Measurements from ENCODE around the gene CIROP.

The CIROP gene, protein sequence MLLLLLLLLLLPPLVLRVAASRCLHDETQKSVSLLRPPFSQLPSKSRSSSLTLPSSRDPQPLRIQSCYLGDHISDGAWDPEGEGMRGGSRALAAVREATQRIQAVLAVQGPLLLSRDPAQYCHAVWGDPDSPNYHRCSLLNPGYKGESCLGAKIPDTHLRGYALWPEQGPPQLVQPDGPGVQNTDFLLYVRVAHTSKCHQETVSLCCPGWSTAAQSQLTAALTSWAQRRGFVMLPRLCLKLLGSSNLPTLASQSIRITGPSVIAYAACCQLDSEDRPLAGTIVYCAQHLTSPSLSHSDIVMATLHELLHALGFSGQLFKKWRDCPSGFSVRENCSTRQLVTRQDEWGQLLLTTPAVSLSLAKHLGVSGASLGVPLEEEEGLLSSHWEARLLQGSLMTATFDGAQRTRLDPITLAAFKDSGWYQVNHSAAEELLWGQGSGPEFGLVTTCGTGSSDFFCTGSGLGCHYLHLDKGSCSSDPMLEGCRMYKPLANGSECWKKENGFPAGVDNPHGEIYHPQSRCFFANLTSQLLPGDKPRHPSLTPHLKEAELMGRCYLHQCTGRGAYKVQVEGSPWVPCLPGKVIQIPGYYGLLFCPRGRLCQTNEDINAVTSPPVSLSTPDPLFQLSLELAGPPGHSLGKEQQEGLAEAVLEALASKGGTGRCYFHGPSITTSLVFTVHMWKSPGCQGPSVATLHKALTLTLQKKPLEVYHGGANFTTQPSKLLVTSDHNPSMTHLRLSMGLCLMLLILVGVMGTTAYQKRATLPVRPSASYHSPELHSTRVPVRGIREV

GRCh38 chr14:23104591-23105347 is at the start of gene CIROP:
Gene CIROP (minus strand): TSS chr14:23104989. CDS start chr14:23104920, 69 bp downstream.
- no peak for DNase-seq (ENCODE audit: low read depth in 1 of 2, low spot score in 1 of 2)

DNA sequence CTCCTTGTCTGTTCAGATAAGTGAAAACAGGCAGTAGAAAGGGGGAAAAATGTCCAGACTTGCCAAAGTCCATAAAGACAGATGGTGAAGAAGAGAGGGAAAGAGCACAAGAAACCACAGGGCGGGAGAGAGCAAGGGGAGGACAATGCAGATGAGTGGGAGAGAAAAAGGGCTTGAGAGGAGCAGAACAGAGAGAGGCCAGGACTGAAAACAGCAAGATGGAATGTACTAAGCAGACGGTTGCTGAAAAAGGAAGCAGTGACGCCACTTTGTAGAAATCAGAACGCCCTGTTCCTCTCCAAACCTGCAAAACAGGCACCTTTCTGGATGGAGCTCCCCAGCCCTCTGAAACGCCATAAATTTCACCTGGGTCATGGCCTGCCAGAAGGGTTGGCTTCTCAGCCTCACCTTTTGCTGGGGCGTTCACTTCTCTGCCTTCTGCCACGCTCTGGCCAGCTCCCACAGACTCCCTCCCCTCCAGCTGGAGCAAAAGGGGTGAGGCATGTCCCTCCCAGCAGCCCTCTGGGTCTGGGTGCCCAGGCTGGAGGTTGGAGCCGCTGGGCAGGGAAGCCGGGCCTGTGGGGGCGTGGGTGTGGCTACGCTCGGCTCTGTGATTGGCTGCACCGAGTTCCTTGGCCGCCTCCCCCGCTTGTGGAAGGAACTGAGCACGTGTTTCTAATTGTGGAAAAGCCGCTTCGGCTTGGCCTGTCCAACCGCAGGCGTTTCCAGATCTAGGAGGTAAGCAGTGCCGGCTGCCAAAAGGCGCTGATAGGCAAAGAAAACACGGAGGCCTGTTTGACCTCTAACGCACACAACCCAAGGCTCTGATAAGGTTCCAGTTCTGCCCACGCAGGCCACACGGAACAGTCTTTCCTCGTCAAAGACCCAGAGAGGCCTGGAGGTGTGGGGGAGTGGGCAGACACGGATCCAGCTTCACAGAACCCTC is 49.3 kb upstream of the CIROP start:
- DNase-seq (ENCODE audit: low read depth in 1 of 2, low spot score in 1 of 2) = no peak

DNA sequence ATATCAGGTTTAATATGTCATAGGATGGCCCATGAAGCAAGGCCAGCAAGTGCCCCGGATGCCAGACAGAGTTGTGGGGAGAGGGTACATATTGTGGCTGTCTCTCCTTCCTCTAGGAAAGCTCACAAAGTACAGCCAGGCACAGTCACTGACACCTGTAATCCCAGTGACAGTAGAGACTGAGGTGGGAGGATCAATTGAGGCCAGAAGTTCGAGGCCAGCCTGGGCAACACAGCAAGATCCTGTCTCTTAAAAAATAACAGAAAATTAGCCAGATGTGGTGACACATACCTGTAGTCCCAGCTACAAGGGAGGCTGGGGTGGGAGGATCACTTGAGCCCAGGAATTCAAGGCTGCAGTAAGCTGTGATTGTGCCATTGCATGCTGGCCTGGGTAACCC is 46.6 kb upstream of the CIROP start:
- DNase-seq (ENCODE audit: low read depth in 1 of 2, low spot score in 1 of 2) = no peak

GRCh38 chr14:23149745-23150144 is 45.0 kb upstream of the CIROP start:
- no peak for DNase-seq (ENCODE audit: low read depth in 1 of 2, low spot score in 1 of 2)

DNA sequence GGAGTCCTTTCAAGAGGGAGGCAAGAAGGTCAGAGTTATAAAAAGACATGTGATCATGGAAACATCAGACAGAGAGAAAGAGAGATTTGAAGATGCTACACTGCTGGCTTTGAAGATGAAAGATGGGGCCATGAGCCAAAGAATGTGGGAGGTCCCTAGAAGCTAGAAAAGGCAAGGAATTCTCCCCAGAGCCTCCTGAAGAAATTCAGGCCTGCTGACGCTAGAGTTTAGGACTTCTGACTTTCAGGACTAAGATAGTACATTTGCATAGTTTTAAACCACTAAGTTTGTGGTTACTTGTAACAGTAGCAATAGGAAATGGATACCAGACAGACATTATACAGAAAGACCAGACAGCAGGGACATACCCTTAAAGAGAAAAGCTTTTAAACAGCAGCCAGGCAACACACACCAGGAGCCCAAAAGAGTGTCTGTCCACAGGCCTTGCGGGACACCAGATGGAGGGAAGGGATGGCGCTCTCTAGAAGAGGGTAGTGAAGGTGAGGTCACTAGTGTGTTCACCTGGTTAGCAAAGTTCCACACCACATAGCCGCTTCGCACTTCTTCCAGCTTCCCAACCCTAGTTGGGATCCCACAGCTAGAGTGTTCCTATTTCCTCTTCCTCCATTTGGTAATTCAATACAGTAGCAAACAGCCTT is 43.9 kb upstream of the CIROP start:
- DNase-seq (ENCODE audit: low read depth in 1 of 2, low spot score in 1 of 2) = no peak

GRCh38 chr14:23147676-23148075 is 42.9 kb upstream of the CIROP start:
- DNase-seq (ENCODE audit: low read depth in 1 of 2, low spot score in 1 of 2) = no peak

- no peak for DNase-seq (ENCODE audit: low read depth in 1 of 2, low spot score in 1 of 2)
These were observed 42.2 kb upstream of the CIROP start for GRCh38 chr14:23146980-23147379.

- DNase-seq (ENCODE audit: low read depth in 1 of 2, low spot score in 1 of 2) = no peak
These were observed 41.6 kb upstream of the CIROP start for GRCh38 chr14:23146351-23146910.

GRCh38 chr14:23145794-23146350 is 41.1 kb upstream of the CIROP start:
- DNase-seq (ENCODE audit: low read depth in 1 of 2, low spot score in 1 of 2) = no peak

DNA sequence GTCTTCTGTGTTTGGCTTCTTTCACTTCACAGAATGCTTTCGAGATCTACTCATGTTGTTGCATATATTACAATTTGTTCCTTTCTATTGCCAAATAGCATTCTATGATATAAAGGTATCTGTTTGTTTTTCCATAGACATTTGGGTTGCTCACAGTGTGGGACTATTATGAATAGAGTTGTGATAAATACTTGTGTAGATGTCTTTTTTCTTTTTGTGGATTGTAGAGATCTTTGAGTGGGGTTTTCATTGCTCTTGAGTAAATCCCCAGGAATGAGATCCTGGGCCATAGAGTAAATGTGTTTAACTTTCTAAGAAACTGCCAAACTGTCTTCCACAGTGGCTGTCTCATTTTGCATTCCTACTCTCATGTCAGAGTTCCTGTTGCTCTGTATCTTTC is 39.1 kb upstream of the CIROP start:
- DNase-seq (ENCODE audit: low read depth in 1 of 2, low spot score in 1 of 2) = no peak

DNA sequence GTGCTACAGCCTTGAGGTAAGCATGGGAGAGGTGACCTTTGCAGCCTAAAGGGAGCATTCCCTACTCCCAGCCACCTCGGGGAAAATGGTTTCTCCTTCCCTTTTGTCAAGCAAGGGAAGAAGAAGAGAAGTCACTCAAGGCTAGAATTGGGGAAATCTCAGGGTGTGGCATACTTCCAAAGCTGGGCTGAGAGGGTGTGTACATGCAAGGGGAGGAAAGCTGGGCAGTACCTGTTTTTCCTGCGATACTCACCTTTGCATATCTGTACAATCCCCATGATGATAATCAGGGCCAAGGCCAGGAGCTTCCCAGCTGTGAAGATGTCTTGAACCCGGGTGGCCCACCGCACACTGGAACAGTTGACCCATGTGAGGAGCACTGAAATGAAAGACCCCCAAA is 38.0 kb upstream of the CIROP start:
- no peak for DNase-seq (ENCODE audit: low read depth in 1 of 2, low spot score in 1 of 2)

- no peak for DNase-seq (ENCODE audit: low read depth in 1 of 2, low spot score in 1 of 2)
These were observed 37.1 kb upstream of the CIROP start for GRCh38 chr14:23141706-23142444.

DNA sequence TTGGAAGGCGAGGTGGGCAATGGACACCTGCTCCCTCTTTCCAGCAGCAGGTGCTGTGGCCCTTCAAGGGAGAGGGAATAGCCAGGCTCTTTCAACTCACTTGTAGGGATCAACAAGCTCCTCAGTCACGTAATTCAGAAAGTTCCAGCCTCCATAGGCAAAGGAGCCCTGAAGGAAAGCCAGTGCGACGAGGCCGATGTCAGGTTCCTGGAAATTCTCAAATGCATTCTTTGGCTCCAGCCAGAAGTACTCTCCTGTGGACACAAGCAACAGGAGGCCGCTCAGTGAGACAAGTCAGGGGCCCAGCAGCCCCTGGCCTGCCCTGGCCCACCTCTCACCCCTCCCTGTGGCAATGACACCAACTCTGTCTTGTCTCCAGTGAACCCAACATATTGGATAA is 35.6 kb upstream of the CIROP start:
- no peak for DNase-seq (ENCODE audit: low read depth in 1 of 2, low spot score in 1 of 2)

- DNase-seq (ENCODE audit: low read depth in 1 of 2, low spot score in 1 of 2) = no peak
These were observed 35.1 kb upstream of the CIROP start for GRCh38 chr14:23139874-23140273.

- no peak for DNase-seq (ENCODE audit: low read depth in 1 of 2, low spot score in 1 of 2)
These were observed 33.2 kb upstream of the CIROP start for GRCh38 chr14:23137813-23138535.

DNA sequence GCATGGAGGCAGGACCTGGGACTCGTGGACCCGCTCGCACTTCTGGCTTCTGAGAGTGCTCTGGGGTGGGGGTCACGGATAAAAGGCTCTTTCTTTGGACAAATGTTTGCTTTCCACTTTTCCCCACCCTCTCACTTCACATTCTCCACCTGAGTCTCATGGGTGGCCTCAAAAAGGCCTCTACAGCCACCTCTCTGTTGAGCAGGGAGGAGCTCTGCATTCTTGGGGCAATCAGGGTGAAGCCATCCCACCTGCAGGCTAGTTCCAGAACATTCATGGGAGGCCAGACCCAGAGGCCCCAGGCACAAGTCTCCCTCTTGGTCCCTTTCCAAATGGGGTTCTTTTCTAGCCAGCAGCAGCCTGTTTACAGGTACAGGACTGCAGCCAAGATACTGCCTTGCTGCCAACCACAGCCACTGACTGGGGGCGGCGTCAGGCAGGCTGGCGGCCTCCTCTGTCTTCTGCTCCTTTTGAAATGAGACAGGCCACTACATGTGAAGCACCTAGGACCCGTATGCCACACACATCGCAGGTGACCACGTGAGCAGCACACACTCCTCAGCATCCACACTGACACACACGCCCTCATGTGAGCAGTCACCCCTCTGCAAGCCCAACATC is 32.5 kb upstream of the CIROP start:
- no peak for DNase-seq (ENCODE audit: low read depth in 1 of 2, low spot score in 1 of 2)

- no peak for DNase-seq (ENCODE audit: low read depth in 1 of 2, low spot score in 1 of 2)
These were observed 31.9 kb upstream of the CIROP start for GRCh38 chr14:23136566-23137133.
